GM23248 (cell line): ENCODE results near the gene TMOD3. TPM values are rescaled to one million over a fixed set of nuclear protein-coding genes. Genes with fewer than 3 reads are reported as not detected.
A peak's percentile ranks its signal among the peaks of the same experiment; 100 is the strongest.

Experiments used
- DNase-seq: peaks from one replicate; pipeline ENCODE4 v3.0.0-alpha.2; 2015
- H2AFZ ChIP-seq: fragments of 200-600 bp; sonication (generic); 2 replicates; pipeline ENCODE4 v1.6.1; 2016; ENCODE audit warnings: antibody characterized with exemption
- H3F3A ChIP-seq: fragments of 200-600 bp; sonication (generic); 2 replicates; pipeline ENCODE4 v1.6.1; 2016; ENCODE audit warnings: mild to moderate bottlenecking, antibody characterized with exemption, mixed run types; ENCODE audit not compliant: insufficient read depth
- H3K27ac ChIP-seq: fragments of 200-600 bp; sonication (generic); 2 replicates; pipeline ENCODE4 v1.5.1; 2016; ENCODE audit warnings: mild to moderate bottlenecking
- H3K27me3 ChIP-seq: fragments of 200-600 bp; sonication (generic); replicated peaks from 2 replicates; pipeline ENCODE4 v1.6.1; 2016; ENCODE audit warnings: mild to moderate bottlenecking; ENCODE audit not compliant: insufficient read depth
- H3K36me3 ChIP-seq: fragments of 200-600 bp; sonication (generic); 2 replicates; pipeline ENCODE4 v1.6.1; 2016; ENCODE audit warnings: low read depth, mild to moderate bottlenecking
- H3K4me1 ChIP-seq: fragments of 200-600 bp; sonication (generic); 2 replicates; pipeline ENCODE4 v1.6.1; 2016; ENCODE audit warnings: mild to moderate bottlenecking; ENCODE audit not compliant: insufficient read depth
- H3K4me2 ChIP-seq: fragments of 200-600 bp; sonication (generic); one replicate; pipeline ENCODE4 v1.6.1; 2016; ENCODE audit warnings: mild to moderate bottlenecking; ENCODE audit not compliant: unreplicated experiment
- H3K4me3 ChIP-seq: fragments of 200-600 bp; sonication (generic); 2 replicates; pipeline ENCODE4 v1.5.1; 2016; ENCODE audit warnings: mild to moderate bottlenecking
- H3K79me2 ChIP-seq: fragments of 200-600 bp; sonication (generic); 2 replicates; pipeline ENCODE4 v1.6.1; 2016; ENCODE audit warnings: mild to moderate bottlenecking; ENCODE audit not compliant: insufficient read depth
- H3K9ac ChIP-seq: fragments of 200-600 bp; sonication (generic); 2 replicates; pipeline ENCODE4 v1.6.1; 2016; ENCODE audit warnings: mild to moderate bottlenecking
- H3K9me2 ChIP-seq: fragments of 200-600 bp; sonication (generic); 2 replicates; pipeline ENCODE4 v1.6.1; 2016; ENCODE audit warnings: mixed run types, mild to moderate bottlenecking, moderate library complexity; ENCODE audit not compliant: insufficient read depth
- H3K9me3 ChIP-seq: fragments of 200-600 bp; sonication (generic); one replicate; pipeline ENCODE4 v1.6.1; 2017; ENCODE audit warnings: low read depth
- H4K20me1 ChIP-seq: fragments of 200-600 bp; sonication (generic); 2 replicates; pipeline ENCODE4 v1.6.0; 2016; ENCODE audit not compliant: insufficient read depth
- EZH2 ChIP-seq: fragments of 200-600 bp; sonication (generic); IDR thresholded peaks from 2 replicates; pipeline ENCODE4 v1.6.1; 2018; ENCODE audit warnings: antibody characterized with exemption, mild to moderate bottlenecking; ENCODE audit not compliant: insufficient read depth, poor library complexity, severe bottlenecking
- EZH2phosphoT487 ChIP-seq: fragments of 200-600 bp; sonication (generic); IDR thresholded peaks from 2 replicates; pipeline ENCODE4 v1.6.1; 2018; ENCODE audit warnings: antibody characterized with exemption, moderate library complexity, mild to moderate bottlenecking, low read depth; ENCODE audit not compliant: insufficient read depth
- WGBS, 2 experiments: methylation state at CpG; one replicate each; pipeline ENCODE4 v1.1.6; 2015 to 2017; ENCODE audit warnings: low lambda C conversion rate in 2 of 2, low coverage in 1 of 2; ENCODE audit errors: missing lambda C conversion rate in 2 of 2; 5-methylcytosine and 5-hydroxymethylcytosine counted together
- in situ Hi-C: fragments of 300-500 bp; cut with MboI; formaldehyde crosslinking; loops from 2 replicates; pipeline ENCODE4 v1.15.0; 2020
- polyA plus RNA-seq: library from polyadenylated mRNA; unstranded; fragments of >200 nt; fragmentation: Nextera tagmentation; extraction: Ambion mirVana; gene quantifications from 2 replicates; pipeline ENCODE4 v1.2.1, GENCODE V29; 2016
- total RNA-seq: library from RNA; depleted of rRNA; stranded (reverse); fragments of >200 nt; shearing (Covaris generic); gene quantifications from 2 replicates; pipeline ENCODE4 v1.2.3, GENCODE V29; 2014

Gene TMOD3
- total and polyA plus RNA-seq, 2 experiments from 2014 or later: 35.1 to 47.2 TPM

DNA sequence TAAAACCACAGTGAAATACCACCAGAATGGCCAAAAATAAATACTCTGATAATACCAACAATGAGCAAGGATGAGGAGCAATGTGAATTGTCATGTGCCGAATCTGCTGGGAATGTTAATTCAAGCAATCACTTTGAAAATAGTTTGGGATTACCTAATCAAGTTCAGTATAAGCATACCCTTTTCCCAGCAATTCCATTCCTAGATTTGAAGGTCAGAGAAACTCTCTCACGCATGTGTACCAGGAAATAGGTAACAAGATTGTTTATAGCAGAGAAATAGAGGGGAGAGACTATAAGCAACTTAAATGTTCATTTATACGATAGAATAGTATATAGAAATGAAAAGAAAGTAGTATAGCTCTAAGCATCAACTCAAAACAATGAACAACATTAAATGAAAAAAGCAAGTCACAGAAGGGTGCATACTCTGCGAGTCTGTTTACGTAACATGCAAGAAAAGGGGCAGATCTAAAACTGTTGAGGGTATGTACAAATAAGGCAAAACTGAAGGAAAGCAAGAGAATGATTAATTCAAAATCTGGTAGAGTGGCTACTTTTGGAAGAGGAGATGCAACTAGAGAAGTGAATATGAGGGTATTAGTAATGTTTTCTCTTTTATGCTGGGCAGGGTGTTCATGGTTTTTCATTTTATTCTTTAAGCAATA lies 27.4 kb downstream of the TMOD3 start:
- TF ChIP-seq EZH2: no peak
- TF ChIP-seq EZH2phosphoT487: no peak
- Histone ChIP-seq H3K27me3 (no peaks in the 10 kb centered on the region), H3K4me1 (0 out of 2 replicates have a peak, but pooled peaks cover 16% of the 10 kb centered on the region), H3K4me2 (no peak overlapping the region), H3K79me2 (peaks cover 100% of the 10 kb centered on the region), H4K20me1 (no peaks in the 10 kb centered on the region; the same call in 1 of the 2 replicates), H3F3A (no peaks in the 10 kb centered on the region), H3K27ac (no peak overlapping the region), H2AFZ (no peak overlapping the region), H3K9me3 (no peaks in the 10 kb centered on the region), H3K36me3 (no peaks in the 10 kb centered on the region), H3K4me3 (no peak overlapping the region), H3K9ac (no peak overlapping the region), H3K9me2 (no peaks in the 10 kb centered on the region)
- in situ Hi-C loops: no loop called here
- DNase-seq: no peak
- 94 to 98% methylated on average over 5 of the region's 5 CpGs for WGBS, 2 experiments

DNA sequence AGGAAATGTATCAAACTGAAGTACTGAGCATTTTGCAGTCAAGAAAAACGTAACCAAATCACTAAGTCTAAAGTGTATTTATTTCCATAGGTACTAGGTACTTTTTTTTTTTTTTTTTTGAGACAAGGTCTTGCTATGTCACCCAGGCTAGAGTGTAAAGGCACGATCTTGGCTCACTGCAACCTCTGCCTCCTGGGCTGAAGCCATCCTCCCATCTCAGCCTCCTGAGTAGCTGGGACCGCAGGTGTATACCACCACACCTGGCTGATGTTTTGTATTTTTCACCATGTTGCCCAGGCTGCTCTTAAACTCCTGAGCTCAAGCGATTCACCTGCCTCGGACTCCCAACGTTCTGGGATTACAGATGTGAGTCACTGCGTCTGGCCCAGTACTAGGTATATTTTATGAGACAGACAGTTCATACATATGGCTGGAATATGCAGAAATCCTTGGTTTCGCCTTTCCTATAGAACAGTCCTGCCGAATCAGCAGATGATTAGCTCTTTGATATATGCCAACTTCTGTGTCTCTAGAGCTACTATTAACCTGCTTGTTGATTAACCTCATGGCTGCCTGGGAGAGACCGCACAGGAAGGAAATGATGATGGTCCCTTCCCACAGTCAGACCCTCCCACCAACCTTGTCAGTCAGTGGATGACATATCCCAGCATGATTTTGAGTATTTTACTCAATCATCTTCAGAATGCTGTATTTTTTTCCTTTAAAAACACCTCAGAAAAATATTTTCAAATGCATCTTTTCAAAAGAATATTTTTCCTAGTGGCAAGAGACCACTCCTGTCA lies 32.3 kb downstream of the TMOD3 start:
- DNase-seq: no peak
- 85% methylated on average over 10 of the region's 10 CpGs for WGBS, 2 experiments
- no peaks in the 10 kb centered on the region for H3K9me2 ChIP-seq
- no peak overlapping the region for H3K9ac ChIP-seq
- H4K20me1 ChIP-seq: peaks cover 3% of the 10 kb centered on the region; the same call in 1 of the 2 replicates
- H3F3A ChIP-seq: peaks cover 4% of the 10 kb centered on the region
- peaks cover 28% of the 10 kb centered on the region; the same call in 1 of the 2 replicates for H3K36me3 ChIP-seq
- H3K27ac ChIP-seq: no peak overlapping the region
- H2AFZ ChIP-seq: no peak overlapping the region
- no peak overlapping the region for H3K4me2 ChIP-seq
- 0 out of 2 replicates have a peak, but pooled peaks cover 5% of the 10 kb centered on the region for H3K4me1 ChIP-seq
- in situ Hi-C loops: no loop called here
- H3K9me3 ChIP-seq: no peaks in the 10 kb centered on the region
- H3K79me2 ChIP-seq: peaks cover 100% of the 10 kb centered on the region
- H3K27me3 ChIP-seq: no peaks in the 10 kb centered on the region
- no peak for TF ChIP-seq EZH2phosphoT487
- H3K4me3 ChIP-seq: no peak overlapping the region

DNA sequence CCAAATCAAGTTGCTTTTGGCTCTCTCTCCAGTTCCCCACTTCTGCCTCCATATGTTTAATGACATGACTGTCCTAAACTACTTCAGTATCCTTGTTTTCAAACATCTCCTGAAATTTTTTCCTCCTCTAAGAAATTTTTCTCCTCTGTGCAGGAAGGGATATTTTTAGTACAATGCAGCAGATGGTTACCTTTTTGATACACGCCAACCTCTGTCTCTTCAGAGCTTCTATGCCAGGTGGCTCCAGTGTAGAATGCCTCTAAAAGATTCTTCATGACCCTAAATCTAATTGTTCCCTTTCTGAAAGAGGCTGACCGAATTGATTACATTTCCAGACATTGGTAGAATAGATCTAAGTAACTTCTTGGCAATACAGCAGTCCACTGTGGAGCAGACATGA lies 33.7 kb downstream of the TMOD3 start:
- Histone ChIP-seq H3K9me3 (no peaks in the 10 kb centered on the region), H3K4me3 (no peak overlapping the region), H4K20me1 (0 out of 2 replicates have a peak, but pooled peaks cover 3% of the 10 kb centered on the region), H3K4me1 (peaks cover 2% of the 10 kb centered on the region), H3K79me2 (peaks cover 100% of the 10 kb centered on the region), H2AFZ (no peak overlapping the region), H3K27me3 (no peaks in the 10 kb centered on the region), H3K36me3 (peaks cover 29% of the 10 kb centered on the region; the same call in 1 of the 2 replicates), H3K27ac (no peak overlapping the region), H3K4me2 (no peak overlapping the region), H3K9ac (no peak overlapping the region), H3F3A (peaks cover 17% of the 10 kb centered on the region), H3K9me2 (no peaks in the 10 kb centered on the region)
- no peak for DNase-seq
- 98 to 100% methylated on average over 2 of the region's 2 CpGs for WGBS, 2 experiments
- in situ Hi-C loops: no loop called here
- TF ChIP-seq EZH2phosphoT487 (no peak), EZH2 (no peak)

DNA sequence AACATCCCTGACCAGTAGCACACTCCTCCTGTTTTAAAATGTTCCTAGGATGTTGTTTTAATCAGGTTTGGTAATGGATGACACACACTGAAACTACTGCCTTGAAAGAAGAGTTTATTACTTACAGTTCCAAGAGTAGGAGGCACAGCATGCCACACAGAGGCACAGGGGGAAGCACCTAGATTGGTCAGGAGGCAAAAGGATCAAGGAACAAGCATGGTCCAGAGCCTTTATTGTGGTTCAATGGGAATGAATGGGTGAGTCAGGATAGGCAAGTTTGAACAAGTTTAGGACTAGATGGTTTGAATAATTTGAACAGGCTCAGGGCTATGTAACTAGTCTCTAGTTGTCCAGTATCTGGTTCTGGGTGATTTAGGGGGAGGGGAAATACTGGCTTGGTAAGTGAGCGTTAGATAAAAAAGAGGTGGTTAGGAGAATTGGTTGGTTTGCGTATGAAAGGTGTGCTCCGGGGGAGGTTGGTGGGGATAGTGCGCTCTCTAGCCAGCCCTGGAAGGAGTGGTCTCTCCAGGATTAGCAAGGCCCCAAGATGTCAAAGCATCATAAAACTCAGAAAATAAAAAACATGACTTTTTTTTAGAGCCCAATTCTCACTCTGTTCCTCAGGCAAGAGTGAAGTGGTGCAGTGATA lies 35.1 kb downstream of the TMOD3 start:
- Histone ChIP-seq H3K9ac (no peak overlapping the region), H3K9me3 (no peaks in the 10 kb centered on the region), H3K4me1 (peaks cover 16% of the 10 kb centered on the region), H3K27ac (no peak overlapping the region), H3K36me3 (peaks cover 32% of the 10 kb centered on the region; the same call in 1 of the 2 replicates), H4K20me1 (0 out of 2 replicates have a peak, but pooled peaks cover 3% of the 10 kb centered on the region), H2AFZ (no peak overlapping the region), H3K27me3 (no peaks in the 10 kb centered on the region), H3K4me2 (no peak overlapping the region), H3F3A (peaks cover 31% of the 10 kb centered on the region), H3K9me2 (no peaks in the 10 kb centered on the region), H3K79me2 (peaks cover 94% of the 10 kb centered on the region), H3K4me3 (no peak overlapping the region)
- WGBS, 2 experiments: 99 to 100% methylated on average over 4 of the region's 4 CpGs
- peak; percentile 25 for DNase-seq
- in situ Hi-C loops: no loop called here
- TF ChIP-seq EZH2phosphoT487 (no peak), EZH2 (no peak)
